HepG2 (cell line): ENCODE data around the gene DCUN1D2. TPM values are rescaled to one million over a fixed set of nuclear protein-coding genes. Genes with fewer than 3 reads are reported as not detected.

Experiments used
- IKZF5 ChIP-seq: IDR thresholded peaks from 2 replicates; pipeline ENCODE4 v1.6.1; 2018; ENCODE audit warnings: missing genetic modification reagents, mild to moderate bottlenecking, missing compliant biosample characterization
- MLX ChIP-seq: IDR thresholded peaks from 2 replicates; pipeline ENCODE4 v1.6.1; 2016
- NFYC ChIP-seq: IDR thresholded peaks from 2 replicates; pipeline ENCODE4 v1.6.1; 2016; ENCODE audit warnings: missing genetic modification reagents, missing compliant biosample characterization
- PRDM4 ChIP-seq: sonication (generic); formaldehyde crosslinking; IDR thresholded peaks from 2 replicates; pipeline ENCODE4 v1.9.0; 2021; ENCODE audit warnings: missing genetic modification reagents, borderline replicate concordance
- ZNF350 ChIP-seq: sonication (generic); formaldehyde crosslinking; IDR thresholded peaks from 2 replicates; pipeline ENCODE4 v1.4.0; 2020; ENCODE audit warnings: mild to moderate bottlenecking, low read depth, missing genetic modification reagents, borderline replicate concordance
- ZNF512 ChIP-seq: sonication (generic); formaldehyde crosslinking; IDR thresholded peaks from 2 replicates; pipeline ENCODE4 v1.4.0; 2020; ENCODE audit warnings: mild to moderate bottlenecking, missing genetic modification reagents
- ZNF639 ChIP-seq: conservative IDR thresholded peaks from 2 replicates; pipeline ENCODE4 v1.6.1; 2018; ENCODE audit warnings: missing genetic modification reagents
- polyA plus RNA-seq, 8 experiments: library from polyadenylated mRNA; depleted of rRNA in 3 of 8; stranded (reverse) in 7 of 8; unstranded in 1 of 8; fragments of >200 nt; fragmentation: Illumina TruSeq in 4 of 8; extraction: Trizol in 4 of 8; gene quantifications; 2 replicates each; pipeline versions ENCODE4 v1.2.1 to v1.2.3, GENCODE V29; 2011 to 2016; ENCODE audit warnings: low read depth in 4 of 8, missing spikeins in 1 of 8, mixed read lengths in 1 of 8; ENCODE audit not compliant: insufficient read depth in 1 of 8
- total RNA-seq, 5 experiments: library from RNA; depleted of rRNA; stranded (reverse); fragments of >200 nt; fragmentation: Illumina TruSeq; extraction: Trizol; gene quantifications; 2 replicates each; pipeline ENCODE4 v1.2.3, GENCODE V29; 2016; ENCODE audit warnings: low read depth in 1 of 5

DCUN1D2 gene
- total and polyA plus RNA-seq, 2 of the 13 experiments (the other 11 are each of a cell fraction or from before 2014, with no cell fraction given): 9.1 to 9.6 TPM

GRCh38 chr13:113483504-113484293, 6.8 kb downstream of the DCUN1D2 start (continued):
- TF ChIP-seq NFYC (CRISPR knock-in tag) (no peak), IKZF5 (CRISPR knock-in tag) (no peak), PRDM4 (CRISPR knock-in tag) (no peak), ZNF639 (CRISPR knock-in tag) (no peak), ZNF512 (CRISPR knock-in tag) (no peak), ZNF350 (no peak), MLX (CRISPR knock-in tag) (no peak)
